AG09319 (cell line): Measurements from ENCODE around the gene SLIT1.

Source experiments
- DNase-seq: peaks from one replicate; pipeline ENCODE4 v3.0.0-alpha.2; 2010; ENCODE audit warnings: low read depth; ENCODE audit errors: extremely low read depth
- CTCF ChIP-seq: IDR thresholded peaks from 2 replicates; pipeline ENCODE4 v1.5.1; 2011; ENCODE audit warnings: low read depth, mild to moderate bottlenecking, inconsistent platforms, low read length, moderate library complexity

Gene SLIT1

GRCh38 chr10:97185326-97186058 lies at the start of gene SLIT1:
Gene SLIT1, minus strand, starts transcription at chr10:97185959. Its CDS starts 285 bp downstream, at chr10:97185674.
- no peak for TF ChIP-seq CTCF
- DNase-seq: no peak

- no peak for DNase-seq
- TF ChIP-seq CTCF: no peak
Observed at GRCh38 chr10:97235353-97235752, 49.6 kb upstream of the SLIT1 start.

- no peak for DNase-seq
- TF ChIP-seq CTCF: peak; percentile 56
Observed at GRCh38 chr10:97234400-97234799, 48.6 kb upstream of the SLIT1 start.

GRCh38 chr10:97230146-97230545 lies 44.4 kb upstream of the SLIT1 start:
- no peak for TF ChIP-seq CTCF
- DNase-seq: no peak

GRCh38 chr10:97229322-97230015 lies 43.7 kb upstream of the SLIT1 start:
- TF ChIP-seq CTCF: no peak
- no peak for DNase-seq

- TF ChIP-seq CTCF: no peak
- no peak for DNase-seq
Observed at GRCh38 chr10:97228775-97229157, 43.0 kb upstream of the SLIT1 start.

- TF ChIP-seq CTCF: no peak
- no peak for DNase-seq
Observed at GRCh38 chr10:97228130-97228774, 42.5 kb upstream of the SLIT1 start.
